ENCODE measurements around the gene CD86. TPM values are rescaled to one million over a fixed set of nuclear protein-coding genes. Genes with fewer than 3 reads are reported as not detected.
A peak's percentile ranks its signal among the peaks of the same experiment; 100 is the strongest.

Gene CD86
- total RNA-seq, 1 donor from 2014 or later, result not detected

GRCh38 chr3:122013448-122013925, 41.7 kb upstream of the CD86 start:
- DNase-seq (ENCODE audit: low read depth), result no peak
- Histone ChIP-seq H3K27me3 (ENCODE audit: control insufficient read depth, insufficient read depth, low read length) (no peaks in the 10 kb centered on the region), H3K36me3 (ENCODE audit: control insufficient read depth, insufficient read depth, low read length) (no peaks in the 10 kb centered on the region), H3K4me3 (ENCODE audit: low read depth, low read length) (no peak overlapping the region)
- TF ChIP-seq CTCF (IDR thresholded peaks at IDR 0.05; ENCODE audit: insufficient read depth, low read length, poor library complexity, severe bottlenecking), result no peak

GRCh38 chr3:122014741-122015140, 40.4 kb upstream of the CD86 start:
- no peaks in the 10 kb centered on the region for H3K36me3 ChIP-seq (ENCODE audit: control insufficient read depth, insufficient read depth, low read length)
- H3K27me3 ChIP-seq (ENCODE audit: control insufficient read depth, insufficient read depth, low read length), result no peaks in the 10 kb centered on the region
- TF ChIP-seq CTCF (IDR thresholded peaks at IDR 0.05; ENCODE audit: insufficient read depth, low read length, poor library complexity, severe bottlenecking), result no peak
- H3K4me3 ChIP-seq (ENCODE audit: low read depth, low read length), result no peak overlapping the region
- no peak for DNase-seq (ENCODE audit: low read depth)

GRCh38 chr3:122019493-122019892, 35.7 kb upstream of the CD86 start:
- Histone ChIP-seq H3K27me3 (ENCODE audit: control insufficient read depth, insufficient read depth, low read length) (no peaks in the 10 kb centered on the region), H3K36me3 (ENCODE audit: control insufficient read depth, insufficient read depth, low read length) (no peaks in the 10 kb centered on the region), H3K4me3 (ENCODE audit: low read depth, low read length) (no peak overlapping the region)
- DNase-seq (ENCODE audit: low read depth), result no peak
- no peak for TF ChIP-seq CTCF (IDR thresholded peaks at IDR 0.05; ENCODE audit: insufficient read depth, low read length, poor library complexity, severe bottlenecking)

- Histone ChIP-seq H3K4me3 (ENCODE audit: low read depth, low read length) (no peak overlapping the region), H3K36me3 (ENCODE audit: control insufficient read depth, insufficient read depth, low read length) (no peaks in the 10 kb centered on the region), H3K27me3 (ENCODE audit: control insufficient read depth, insufficient read depth, low read length) (no peaks in the 10 kb centered on the region)
- no peak for TF ChIP-seq CTCF (IDR thresholded peaks at IDR 0.05; ENCODE audit: insufficient read depth, low read length, poor library complexity, severe bottlenecking)
- DNase-seq (ENCODE audit: low read depth), result no peak
Observed at GRCh38 chr3:122021037-122021436, 34.1 kb upstream of the CD86 start.

- no peak for DNase-seq (ENCODE audit: low read depth)
- H3K36me3 ChIP-seq (ENCODE audit: control insufficient read depth, insufficient read depth, low read length), result no peaks in the 10 kb centered on the region
- H3K4me3 ChIP-seq (ENCODE audit: low read depth, low read length), result peak within 1 kb of the TSS; percentile 61
- no peaks in the 10 kb centered on the region for H3K27me3 ChIP-seq (ENCODE audit: control insufficient read depth, insufficient read depth, low read length)
- no peak for TF ChIP-seq CTCF (IDR thresholded peaks at IDR 0.05; ENCODE audit: insufficient read depth, low read length, poor library complexity, severe bottlenecking)
Observed at GRCh38 chr3:122021811-122022401, 33.3 kb upstream of the CD86 start, which contains the start of gene ILDR1. Gene ILDR1, minus strand, starts transcription at chr3:122022247. Its CDS starts 170 bp downstream, at chr3:122022077.

Measured in kidney epithelial cell (primary cell).